Inferior parietal cortex (tissue), 1 donor: ENCODE data around the gene HOXA3.

ENCODE experiments used
- DNase-seq: peaks from one replicate; pipeline ENCODE4 v3.0.0-alpha.2; 2016; ENCODE audit errors: extremely low spot score

The HOXA3 gene

DNA sequence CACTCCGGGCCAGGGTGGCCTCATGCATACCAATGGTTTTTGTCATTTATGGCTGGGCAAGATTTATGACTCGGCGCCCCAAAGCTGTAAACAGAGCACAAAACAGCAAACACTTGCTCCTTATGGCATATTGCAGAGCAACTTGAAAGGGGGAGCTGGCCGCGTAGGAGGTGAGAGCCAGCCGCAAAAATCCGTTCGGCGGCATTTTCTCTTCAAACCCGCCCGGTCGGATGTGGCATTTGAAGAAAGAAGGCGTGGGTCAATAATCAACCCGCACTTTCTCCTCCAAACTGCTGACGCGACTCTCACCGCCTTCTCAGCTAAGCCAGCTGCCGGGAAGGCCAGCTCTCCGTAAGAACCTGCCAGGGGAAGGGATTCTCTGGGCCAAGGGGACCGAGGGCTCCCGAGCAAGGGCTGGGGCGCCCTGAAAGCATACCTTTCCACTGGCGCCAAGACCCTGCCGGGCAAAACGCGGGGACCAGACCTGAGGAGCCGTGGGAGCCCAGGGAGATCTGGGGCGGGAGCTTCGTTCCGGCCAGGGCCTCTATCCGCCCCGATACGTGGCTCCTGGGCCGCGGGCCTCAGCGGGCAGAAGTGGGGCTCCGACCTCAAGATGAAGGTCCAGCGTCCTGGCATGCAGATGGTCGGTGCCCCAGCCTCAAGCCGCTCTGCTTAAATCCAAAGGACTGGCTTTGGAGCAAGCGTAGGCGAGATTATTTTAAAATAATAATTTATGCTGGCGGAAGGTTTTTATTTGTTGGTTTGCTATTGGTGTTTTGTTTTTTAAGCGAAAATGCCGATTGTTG, 37.0 kb downstream of the HOXA3 start:
- DNase-seq, result no peak

DNA sequence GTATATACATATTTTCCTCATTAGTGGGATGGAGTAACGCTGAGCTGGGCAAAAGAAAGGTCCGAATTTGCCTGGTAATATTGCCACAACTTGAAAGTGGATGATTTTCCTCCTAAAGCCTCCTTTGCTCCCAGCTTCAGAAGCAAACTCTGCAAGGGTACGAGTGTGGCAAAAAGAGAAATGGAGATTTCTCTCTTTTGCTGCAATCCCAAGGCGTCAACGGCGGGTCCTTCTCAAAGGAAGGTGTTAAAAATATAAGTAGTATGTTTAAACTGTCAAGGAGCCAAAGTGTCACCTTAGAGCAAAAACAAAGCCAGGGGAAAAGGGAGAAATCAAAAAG, 37.5 kb downstream of the HOXA3 start:
- DNase-seq, result no peak

DNA sequence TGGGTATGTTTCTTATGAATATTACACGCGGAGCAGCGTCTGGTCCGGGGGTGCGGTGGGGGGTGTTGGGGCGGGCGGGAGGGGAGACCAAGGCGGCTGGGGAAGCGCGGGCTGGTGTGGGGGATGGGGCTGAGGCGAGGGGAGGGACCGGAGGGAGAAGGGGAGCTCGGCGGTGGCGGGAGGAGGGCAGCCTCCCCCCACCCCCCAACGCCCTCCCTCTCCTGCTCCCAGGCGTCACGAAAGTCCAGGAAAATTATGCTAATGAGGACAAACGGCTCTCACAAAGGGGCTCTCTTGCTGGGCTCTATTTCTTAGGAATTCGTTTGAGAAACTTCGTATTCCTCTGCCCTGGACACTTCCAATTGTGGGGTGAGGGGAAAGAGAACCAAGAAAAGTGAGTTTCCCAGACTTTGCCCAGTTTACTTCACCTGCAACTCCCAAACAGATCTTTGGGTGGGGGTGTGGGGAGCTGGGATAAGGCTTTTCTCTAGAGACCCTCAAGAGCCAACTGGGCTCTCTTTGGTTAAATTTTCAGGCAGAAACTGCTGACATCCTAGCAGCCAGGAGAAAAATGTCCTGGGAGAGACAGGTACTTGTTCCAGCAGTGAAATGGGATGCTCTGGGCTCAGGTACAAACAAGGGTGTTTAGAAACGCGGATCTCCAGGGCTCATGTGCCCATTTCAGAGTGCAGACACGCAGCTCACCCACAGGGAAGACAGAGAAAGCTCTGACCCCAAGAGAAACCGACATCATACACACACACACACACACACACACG, 38.2 kb downstream of the HOXA3 start:
- DNase-seq, result no peak

- no peak for DNase-seq
Observed at GRCh38 chr7:27112955-27113949, 39.1 kb downstream of the HOXA3 start.

GRCh38 chr7:27112361-27112760, 40.0 kb downstream of the HOXA3 start:
- DNase-seq, result no peak

DNA sequence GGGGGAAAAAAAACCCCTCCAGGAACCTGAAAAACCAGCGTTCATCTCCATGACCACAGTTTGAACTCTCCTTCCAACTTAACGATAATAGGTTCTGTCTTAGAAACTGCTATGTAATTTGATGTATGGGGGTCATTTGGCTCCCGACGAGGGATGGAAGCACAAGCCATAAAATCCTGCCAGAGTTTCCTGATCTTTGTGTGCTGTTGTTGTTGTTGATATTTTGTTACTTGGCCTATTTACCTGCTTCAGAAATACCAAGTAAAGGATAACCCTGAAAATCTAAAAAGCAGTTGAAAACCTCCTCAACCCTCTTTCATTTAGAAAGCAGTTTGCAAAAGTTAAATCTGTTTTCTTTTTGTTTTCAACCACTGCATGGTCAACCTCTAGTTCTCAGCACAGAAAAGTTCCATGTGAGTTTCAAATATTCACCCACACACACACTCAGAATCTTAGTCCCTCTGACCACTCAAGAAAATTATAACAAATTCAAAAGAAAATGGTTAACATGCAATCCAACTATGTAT, 40.6 kb downstream of the HOXA3 start:
- DNase-seq, result no peak

GRCh38 chr7:27111042-27111750, 41.2 kb downstream of the HOXA3 start:
- no peak for DNase-seq

DNA sequence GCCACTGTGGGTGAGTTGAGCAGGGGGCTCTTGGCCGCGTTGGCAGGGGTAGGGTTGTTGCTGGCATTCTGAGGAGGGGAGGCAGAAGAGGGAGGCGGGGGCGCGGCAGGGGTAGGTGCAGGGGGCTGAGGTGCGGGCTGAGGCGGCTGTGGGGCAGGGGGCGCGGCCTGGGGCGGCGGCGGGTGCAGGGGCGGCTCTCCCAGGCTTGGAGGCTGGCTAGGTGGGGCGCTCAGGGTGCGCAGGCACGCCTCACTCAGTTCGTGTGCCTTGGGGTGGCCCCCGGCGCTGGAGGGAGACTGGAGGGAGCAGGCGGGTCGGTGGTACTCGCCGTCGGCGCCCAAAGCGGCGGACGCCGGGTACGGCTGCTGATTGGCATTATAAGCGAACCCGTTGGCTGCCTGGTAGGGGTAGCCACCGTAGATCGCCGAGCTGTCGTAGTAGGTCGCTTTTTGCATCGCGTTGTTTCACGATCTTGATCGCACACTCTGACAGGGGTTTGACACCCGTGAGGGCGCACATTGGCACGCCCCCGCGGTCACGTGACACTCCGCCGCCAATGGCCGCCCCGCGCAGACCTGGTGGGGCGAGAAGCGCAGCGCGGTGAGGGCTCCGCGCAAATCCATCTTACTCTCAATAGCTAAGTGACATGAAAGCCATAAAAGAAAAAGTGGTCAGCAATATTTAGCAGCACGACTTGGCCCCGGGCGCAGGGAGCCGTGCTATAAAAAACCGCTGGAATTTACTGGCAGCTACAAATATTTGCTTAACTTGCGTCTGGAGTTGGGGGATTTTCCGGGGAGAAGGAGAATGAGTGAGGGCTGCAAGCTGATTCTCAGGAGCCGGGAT, 42.0 kb downstream of the HOXA3 start:
- no peak for DNase-seq

- DNase-seq, result no peak
Observed at GRCh38 chr7:27109466-27110185, 42.8 kb downstream of the HOXA3 start.

GRCh38 chr7:27108390-27109127, 43.8 kb downstream of the HOXA3 start:
- DNase-seq, result no peak

- DNase-seq, result no peak
Observed at GRCh38 chr7:27107391-27108381, 44.7 kb downstream of the HOXA3 start.

DNA sequence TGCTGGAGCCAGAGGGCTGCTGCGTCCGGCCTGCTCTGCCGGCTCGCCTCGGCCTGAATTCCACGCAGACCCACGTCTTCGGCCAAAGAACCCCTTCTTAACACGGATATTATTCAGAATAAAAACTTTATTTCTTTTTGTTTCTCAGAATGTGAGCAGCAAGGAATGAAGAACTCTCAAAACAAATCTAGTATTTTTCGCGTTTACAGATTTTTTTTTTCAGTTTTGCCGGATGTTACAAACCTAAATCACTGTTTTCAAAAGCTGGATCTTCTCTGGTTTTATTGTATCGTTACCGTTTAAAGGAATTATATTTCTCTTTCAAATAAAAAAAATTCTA, 45.5 kb downstream of the HOXA3 start:
- no peak for DNase-seq

DNA sequence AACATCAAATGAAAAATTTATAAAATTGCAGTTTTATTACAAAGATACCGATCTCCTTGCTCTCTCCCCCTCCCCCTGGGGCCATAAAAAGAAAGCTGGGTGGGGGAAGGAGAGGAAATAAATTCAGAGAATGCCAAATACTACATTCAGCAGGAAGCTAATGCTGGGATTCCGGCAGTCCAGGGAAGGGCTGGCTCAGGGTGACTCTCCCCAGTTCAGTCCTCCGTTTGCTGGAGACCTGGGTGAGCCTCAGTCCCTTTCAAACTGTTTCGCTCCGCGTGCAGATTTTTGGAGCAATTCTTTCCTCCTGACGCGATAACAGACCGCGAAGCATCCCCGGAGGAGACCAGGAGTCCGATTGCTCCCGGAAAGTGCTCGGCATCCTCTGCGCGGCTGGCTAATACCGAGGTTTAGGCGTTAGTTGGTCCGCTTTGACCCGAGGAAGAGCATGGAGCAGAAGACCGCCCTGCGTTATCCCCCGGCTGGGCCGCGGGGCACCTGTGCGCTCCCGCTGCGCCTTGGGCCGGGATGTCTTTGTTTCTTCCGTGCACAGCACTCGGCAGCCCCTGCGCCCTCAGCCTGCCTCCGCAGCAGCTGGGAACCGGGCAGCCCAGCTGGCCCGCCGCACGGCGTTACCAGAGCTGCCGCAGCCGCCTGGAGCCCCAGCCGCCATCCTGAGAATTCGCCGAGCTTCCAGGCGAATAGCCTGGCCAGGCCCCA, 46.0 kb downstream of the HOXA3 start:
- DNase-seq, result no peak

GRCh38 chr7:27105301-27106031, 46.9 kb downstream of the HOXA3 start:
- DNase-seq, result no peak

GRCh38 chr7:27104341-27105058, 47.9 kb downstream of the HOXA3 start:
- DNase-seq, result no peak
